Measurements from ENCODE around the gene CACNA1C. TPM values are rescaled to one million over a fixed set of nuclear protein-coding genes. Genes with fewer than 3 reads are reported as not detected.

Gene CACNA1C
- total RNA-seq, 4 donors from 2014 or later = 1.4 to 3.7 (median 2.2) TPM

DNA sequence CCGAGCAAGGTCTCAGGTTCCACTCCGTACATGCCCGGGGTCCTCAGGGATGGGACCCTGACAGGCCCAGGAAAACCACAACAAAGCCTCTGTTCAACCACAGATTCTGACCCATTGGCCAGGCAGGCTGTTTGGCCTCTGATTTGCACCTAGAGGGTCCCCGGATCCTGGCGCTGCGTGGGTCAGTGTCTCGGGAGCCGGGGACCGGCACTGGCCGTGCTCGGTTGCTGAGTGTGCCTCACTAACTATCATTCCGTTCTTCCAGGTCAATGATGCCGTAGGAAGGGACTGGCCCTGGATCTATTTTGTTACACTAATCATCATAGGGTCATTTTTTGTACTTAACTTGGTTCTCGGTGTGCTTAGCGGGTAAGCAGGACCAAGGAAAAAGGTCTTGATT lies 451.8 kb downstream of the CACNA1C start:
- Histone ChIP-seq H3K36me3 (no peaks in the 10 kb centered on the region), H3K27ac (no peak overlapping the region), H3K4me1 (no peaks in the 10 kb centered on the region), H3K4me3 (no peak overlapping the region), H3K27me3 (no peaks in the 10 kb centered on the region), H3K9me3 (no peaks in the 10 kb centered on the region)
- 98% methylated on average over 15 of the region's 15 CpGs for WGBS
- no peak for TF ChIP-seq EP300 (IDR thresholded peaks at IDR 0.05)
- TF ChIP-seq, protein P1, sequence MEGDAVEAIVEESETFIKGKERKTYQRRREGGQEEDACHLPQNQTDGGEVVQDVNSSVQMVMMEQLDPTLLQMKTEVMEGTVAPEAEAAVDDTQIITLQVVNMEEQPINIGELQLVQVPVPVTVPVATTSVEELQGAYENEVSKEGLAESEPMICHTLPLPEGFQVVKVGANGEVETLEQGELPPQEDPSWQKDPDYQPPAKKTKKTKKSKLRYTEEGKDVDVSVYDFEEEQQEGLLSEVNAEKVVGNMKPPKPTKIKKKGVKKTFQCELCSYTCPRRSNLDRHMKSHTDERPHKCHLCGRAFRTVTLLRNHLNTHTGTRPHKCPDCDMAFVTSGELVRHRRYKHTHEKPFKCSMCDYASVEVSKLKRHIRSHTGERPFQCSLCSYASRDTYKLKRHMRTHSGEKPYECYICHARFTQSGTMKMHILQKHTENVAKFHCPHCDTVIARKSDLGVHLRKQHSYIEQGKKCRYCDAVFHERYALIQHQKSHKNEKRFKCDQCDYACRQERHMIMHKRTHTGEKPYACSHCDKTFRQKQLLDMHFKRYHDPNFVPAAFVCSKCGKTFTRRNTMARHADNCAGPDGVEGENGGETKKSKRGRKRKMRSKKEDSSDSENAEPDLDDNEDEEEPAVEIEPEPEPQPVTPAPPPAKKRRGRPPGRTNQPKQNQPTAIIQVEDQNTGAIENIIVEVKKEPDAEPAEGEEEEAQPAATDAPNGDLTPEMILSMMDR (IDR thresholded peaks at IDR 0.05) = no peak
- no peak for TF ChIP-seq POLR2AphosphoS5 (IDR thresholded peaks at IDR 0.05)
- no peak for TF ChIP-seq POLR2A (IDR thresholded peaks at IDR 0.05)
- no peak for DNase-seq (ENCODE audit: low spot score in 2 of 2)

DNA sequence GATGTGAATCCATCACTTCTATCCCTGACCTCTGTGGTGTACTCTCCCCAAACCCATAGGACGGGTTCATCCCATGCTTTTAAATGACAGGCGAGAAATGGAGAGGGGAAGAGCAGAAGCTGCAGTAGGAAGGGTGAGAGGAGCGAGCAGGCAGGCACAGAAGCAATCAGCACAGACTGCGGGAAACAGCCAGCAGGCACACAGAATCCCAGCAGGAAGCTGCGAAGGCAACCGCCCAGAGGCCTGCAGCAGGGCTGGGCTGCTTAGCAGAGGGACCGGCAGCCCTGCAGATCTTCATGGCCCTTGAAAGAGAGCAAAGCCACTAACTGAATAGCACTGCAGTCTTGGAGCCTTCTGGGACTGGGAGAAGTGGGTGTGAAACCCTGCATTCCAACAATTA lies 455.0 kb downstream of the CACNA1C start:
- H3K27me3 ChIP-seq = no peaks in the 10 kb centered on the region
- no peak overlapping the region for H3K4me3 ChIP-seq
- H3K4me1 ChIP-seq = no peaks in the 10 kb centered on the region
- no peak overlapping the region for H3K27ac ChIP-seq
- TF ChIP-seq POLR2A (IDR thresholded peaks at IDR 0.05) (no peak), EP300 (IDR thresholded peaks at IDR 0.05) (no peak), POLR2AphosphoS5 (IDR thresholded peaks at IDR 0.05) (no peak)
- TF ChIP-seq, protein P1 (IDR thresholded peaks at IDR 0.05) = no peak
- WGBS = 67% methylated on average over 6 of the region's 7 CpGs
- H3K9me3 ChIP-seq = no peaks in the 10 kb centered on the region
- DNase-seq (ENCODE audit: low spot score in 2 of 2) = no peak
- H3K36me3 ChIP-seq = no peaks in the 10 kb centered on the region

DNA sequence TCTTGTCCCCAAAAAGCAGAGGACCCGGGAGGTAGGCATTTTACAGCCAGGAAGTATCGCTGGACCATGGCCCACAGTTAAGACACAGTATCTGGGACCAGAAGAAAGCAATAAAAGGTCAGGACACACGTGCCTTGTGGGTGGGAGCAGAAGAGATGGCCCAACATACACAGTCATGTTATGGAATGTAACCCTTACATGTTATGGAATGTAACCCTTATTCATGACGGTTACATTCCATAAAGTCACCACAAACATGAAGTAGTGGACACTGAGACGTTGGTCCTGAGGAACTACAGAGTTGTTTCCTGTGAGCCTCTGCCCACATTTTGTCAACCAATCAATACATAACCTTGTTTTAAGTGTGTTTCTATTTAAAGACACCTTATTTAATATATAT lies 456.4 kb downstream of the CACNA1C start:
- H3K36me3 ChIP-seq = no peaks in the 10 kb centered on the region
- no peaks in the 10 kb centered on the region for H3K9me3 ChIP-seq
- TF ChIP-seq, protein P1 (IDR thresholded peaks at IDR 0.05) = no peak
- no peak for TF ChIP-seq POLR2A (IDR thresholded peaks at IDR 0.05)
- TF ChIP-seq EP300 (IDR thresholded peaks at IDR 0.05) = no peak
- no peak for TF ChIP-seq POLR2AphosphoS5 (IDR thresholded peaks at IDR 0.05)
- no peak overlapping the region for H3K27ac ChIP-seq
- no peaks in the 10 kb centered on the region for H3K4me1 ChIP-seq
- no peaks in the 10 kb centered on the region for H3K27me3 ChIP-seq
- H3K4me3 ChIP-seq = no peak overlapping the region
- DNase-seq (ENCODE audit: low spot score in 2 of 2) = no peak
- WGBS = 88% methylated on average over 5 of the region's 5 CpGs

DNA sequence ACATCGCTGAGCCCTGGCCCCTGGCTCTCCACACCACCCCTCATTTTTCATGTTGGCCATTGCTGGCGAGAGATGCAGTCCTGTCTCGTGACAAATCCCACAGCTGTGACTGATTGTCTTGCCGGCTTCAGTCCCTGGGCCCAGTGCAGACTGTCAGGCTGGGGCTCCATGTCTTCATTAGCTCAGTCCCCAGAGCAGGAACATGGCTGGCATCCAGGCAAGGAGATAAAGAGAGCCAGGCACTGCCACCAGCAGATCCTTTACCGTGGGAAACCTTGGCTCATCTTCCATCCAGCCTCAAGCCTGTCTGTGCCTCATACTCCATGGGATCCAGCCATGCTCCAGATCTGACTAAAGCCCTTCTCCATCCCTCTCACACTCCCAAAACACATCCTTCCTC lies 457.3 kb downstream of the CACNA1C start:
- no peak overlapping the region for H3K27ac ChIP-seq
- TF ChIP-seq EP300 (IDR thresholded peaks at IDR 0.05) (no peak), POLR2AphosphoS5 (IDR thresholded peaks at IDR 0.05) (no peak), POLR2A (IDR thresholded peaks at IDR 0.05) (no peak)
- TF ChIP-seq, protein P1 (IDR thresholded peaks at IDR 0.05) = no peak
- H3K4me3 ChIP-seq = no peak overlapping the region
- 51% methylated on average over 4 of the region's 5 CpGs for WGBS
- no peaks in the 10 kb centered on the region for H3K36me3 ChIP-seq
- no peak for DNase-seq (ENCODE audit: low spot score in 2 of 2)
- H3K27me3 ChIP-seq = no peaks in the 10 kb centered on the region
- no peaks in the 10 kb centered on the region for H3K4me1 ChIP-seq
- H3K9me3 ChIP-seq = no peaks in the 10 kb centered on the region

DNA sequence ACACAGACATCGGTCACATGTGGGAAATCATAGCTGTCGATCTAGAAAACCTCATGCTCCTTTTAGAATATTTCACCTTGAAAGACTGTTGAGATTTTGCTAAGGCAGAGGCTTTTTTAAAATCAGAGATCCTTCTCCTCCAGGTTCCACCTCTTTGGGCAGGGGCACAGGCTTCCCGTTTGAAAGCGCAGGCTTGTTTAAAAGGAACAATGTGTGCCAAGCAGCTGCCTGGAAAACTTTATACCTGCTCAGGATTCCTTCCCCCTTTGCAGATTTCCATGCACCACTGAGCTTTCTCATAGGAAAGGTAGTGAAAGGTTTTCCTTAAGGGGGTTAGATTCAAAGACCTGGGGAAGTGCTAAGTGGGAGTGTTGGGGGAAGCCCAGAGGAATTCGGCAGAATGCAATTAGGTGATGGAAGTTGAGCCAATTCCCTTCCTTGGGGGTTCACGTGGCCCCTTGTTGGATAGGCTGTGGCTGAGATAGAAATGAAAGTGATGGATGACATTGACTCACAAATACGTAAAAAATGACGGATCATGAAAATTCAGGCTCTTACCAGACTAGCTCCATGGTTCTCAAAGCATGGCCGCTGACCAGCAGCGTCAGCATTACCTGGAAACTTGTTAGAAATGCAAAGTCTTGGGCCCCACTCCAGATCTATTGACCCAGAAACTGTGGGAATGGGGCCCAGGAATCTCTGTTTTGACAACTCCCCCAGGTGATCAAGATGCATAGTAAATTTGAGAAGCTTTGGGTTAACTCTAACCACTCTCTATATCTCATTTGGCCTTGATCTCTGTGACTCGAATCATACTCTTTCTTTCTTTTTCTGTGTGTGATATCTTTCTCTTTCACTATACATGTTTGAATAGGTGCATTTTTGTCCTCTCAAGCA lies 460.6 kb downstream of the CACNA1C start:
- Histone ChIP-seq H3K27ac (no peak overlapping the region), H3K4me3 (no peak overlapping the region), H3K36me3 (no peaks in the 10 kb centered on the region), H3K9me3 (no peaks in the 10 kb centered on the region), H3K4me1 (no peaks in the 10 kb centered on the region), H3K27me3 (no peaks in the 10 kb centered on the region)
- TF ChIP-seq, protein P1 (IDR thresholded peaks at IDR 0.05) = no peak
- TF ChIP-seq POLR2AphosphoS5 (IDR thresholded peaks at IDR 0.05) = no peak
- no peak for TF ChIP-seq EP300 (IDR thresholded peaks at IDR 0.05)
- TF ChIP-seq POLR2A (IDR thresholded peaks at IDR 0.05) = no peak
- WGBS = 75% methylated on average over 11 of the region's 11 CpGs
- no peak for DNase-seq (ENCODE audit: low spot score in 2 of 2)

Data from suprapubic skin (tissue), 4 donors.